ENCODE data around the gene EIF3B.

DNA sequence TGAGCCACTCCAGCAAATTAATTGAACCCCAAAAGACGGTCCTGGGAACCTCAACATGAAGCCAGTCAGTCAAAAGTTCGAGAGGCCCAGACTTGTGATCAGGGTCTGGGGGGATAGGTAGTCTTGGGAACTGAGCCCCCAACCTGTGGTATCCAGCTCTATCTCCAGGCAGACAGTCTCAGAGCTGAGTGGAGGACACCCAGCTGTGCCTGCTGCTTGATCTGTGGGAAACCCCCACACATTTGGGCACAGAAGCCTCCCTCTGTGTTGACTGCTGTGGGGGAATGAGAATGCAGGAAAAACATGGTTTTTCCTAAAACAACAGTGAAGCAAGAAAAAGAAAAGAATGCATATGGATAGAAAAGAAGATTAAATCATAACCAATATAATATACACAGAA lies 24.1 kb upstream of the EIF3B start:
- TF ChIP-seq, protein P1, sequence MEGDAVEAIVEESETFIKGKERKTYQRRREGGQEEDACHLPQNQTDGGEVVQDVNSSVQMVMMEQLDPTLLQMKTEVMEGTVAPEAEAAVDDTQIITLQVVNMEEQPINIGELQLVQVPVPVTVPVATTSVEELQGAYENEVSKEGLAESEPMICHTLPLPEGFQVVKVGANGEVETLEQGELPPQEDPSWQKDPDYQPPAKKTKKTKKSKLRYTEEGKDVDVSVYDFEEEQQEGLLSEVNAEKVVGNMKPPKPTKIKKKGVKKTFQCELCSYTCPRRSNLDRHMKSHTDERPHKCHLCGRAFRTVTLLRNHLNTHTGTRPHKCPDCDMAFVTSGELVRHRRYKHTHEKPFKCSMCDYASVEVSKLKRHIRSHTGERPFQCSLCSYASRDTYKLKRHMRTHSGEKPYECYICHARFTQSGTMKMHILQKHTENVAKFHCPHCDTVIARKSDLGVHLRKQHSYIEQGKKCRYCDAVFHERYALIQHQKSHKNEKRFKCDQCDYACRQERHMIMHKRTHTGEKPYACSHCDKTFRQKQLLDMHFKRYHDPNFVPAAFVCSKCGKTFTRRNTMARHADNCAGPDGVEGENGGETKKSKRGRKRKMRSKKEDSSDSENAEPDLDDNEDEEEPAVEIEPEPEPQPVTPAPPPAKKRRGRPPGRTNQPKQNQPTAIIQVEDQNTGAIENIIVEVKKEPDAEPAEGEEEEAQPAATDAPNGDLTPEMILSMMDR (IDR thresholded peaks at IDR 0.05) = no peak
- TF ChIP-seq POLR2A (IDR thresholded peaks at IDR 0.05) = no peak

All from adrenal gland (tissue), 5 donors.